ENCODE results near the gene ITGA1.
A peak's percentile ranks its signal among the peaks of the same experiment; 100 is the strongest.

ITGA1 gene

GRCh38 chr5:53008751-53009150 lies 221.0 kb downstream of the ITGA1 start:
- peak; percentile 40 for DNase-seq (ENCODE audit: extremely low read depth, insufficient read length)

More at GRCh38 chr5:53008751-53009150, 221.0 kb downstream of the ITGA1 start:
- TF ChIP-seq, protein P1, sequence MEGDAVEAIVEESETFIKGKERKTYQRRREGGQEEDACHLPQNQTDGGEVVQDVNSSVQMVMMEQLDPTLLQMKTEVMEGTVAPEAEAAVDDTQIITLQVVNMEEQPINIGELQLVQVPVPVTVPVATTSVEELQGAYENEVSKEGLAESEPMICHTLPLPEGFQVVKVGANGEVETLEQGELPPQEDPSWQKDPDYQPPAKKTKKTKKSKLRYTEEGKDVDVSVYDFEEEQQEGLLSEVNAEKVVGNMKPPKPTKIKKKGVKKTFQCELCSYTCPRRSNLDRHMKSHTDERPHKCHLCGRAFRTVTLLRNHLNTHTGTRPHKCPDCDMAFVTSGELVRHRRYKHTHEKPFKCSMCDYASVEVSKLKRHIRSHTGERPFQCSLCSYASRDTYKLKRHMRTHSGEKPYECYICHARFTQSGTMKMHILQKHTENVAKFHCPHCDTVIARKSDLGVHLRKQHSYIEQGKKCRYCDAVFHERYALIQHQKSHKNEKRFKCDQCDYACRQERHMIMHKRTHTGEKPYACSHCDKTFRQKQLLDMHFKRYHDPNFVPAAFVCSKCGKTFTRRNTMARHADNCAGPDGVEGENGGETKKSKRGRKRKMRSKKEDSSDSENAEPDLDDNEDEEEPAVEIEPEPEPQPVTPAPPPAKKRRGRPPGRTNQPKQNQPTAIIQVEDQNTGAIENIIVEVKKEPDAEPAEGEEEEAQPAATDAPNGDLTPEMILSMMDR (IDR thresholded peaks at IDR 0.05; ENCODE audit: insufficient read depth, low read length, poor library complexity, severe bottlenecking) = no peak
- H3K36me3 ChIP-seq (ENCODE audit: control insufficient read depth, insufficient read depth, low read length) = no peaks in the 10 kb centered on the region
- H3K27me3 ChIP-seq (replicated peaks; ENCODE audit: control insufficient read depth, insufficient read depth, low read length) = no peaks in the 10 kb centered on the region
- no peak overlapping the region for H3K4me3 ChIP-seq (replicated peaks; ENCODE audit: low read depth, low read length)
